PFSK-1 (cell line): ENCODE results near the gene PTPRN2.

ENCODE experiments used
- FOXP2 ChIP-seq: optimal IDR thresholded peaks from 2 replicates; pipeline ENCODE3; 2011; ENCODE audit warnings: borderline replicate concordance, control low read depth, inconsistent platforms; ENCODE audit not compliant: insufficient read depth; ENCODE audit errors: extremely low read length, extremely low read depth
- POLR2AphosphoS5 ChIP-seq: IDR thresholded peaks from 2 replicates; pipeline ENCODE4 v1.6.1; 2012; ENCODE audit warnings: low read depth, mild to moderate bottlenecking, control low read depth, low read length, moderate library complexity
- REST ChIP-seq, 2 experiments: IDR thresholded peaks; 2 replicates each; pipeline versions ENCODE4 v1.6.1 to v1.8.0; 2011 to 2012; ENCODE audit warnings: low read depth in 2 of 2, low read length in 2 of 2, control low read depth in 1 of 2, inconsistent platforms in 1 of 2, mild to moderate bottlenecking in 1 of 2, moderate library complexity in 1 of 2; ENCODE audit not compliant: insufficient read depth in 1 of 2
- SIN3A ChIP-seq: IDR thresholded peaks from 2 replicates; pipeline ENCODE4 v1.6.1; 2012; ENCODE audit warnings: mild to moderate bottlenecking, low read length, moderate library complexity, borderline replicate concordance; ENCODE audit not compliant: insufficient read depth
- TAF1 ChIP-seq: IDR thresholded peaks from 2 replicates; pipeline ENCODE4 v1.6.1; 2012; ENCODE audit warnings: low read length, control low read depth, borderline replicate concordance; ENCODE audit not compliant: insufficient read depth

Gene PTPRN2

GRCh38 chr7:157770716-157771320 is 816.8 kb downstream of the PTPRN2 start:
- no peak for TF ChIP-seq FOXP2
- no peak for TF ChIP-seq REST (IDR thresholded peaks at IDR 0.05; ENCODE audit: insufficient read depth in 1 of 2, low read depth in 2 of 2, low read length in 2 of 2)
- TF ChIP-seq TAF1, result no peak
- TF ChIP-seq SIN3A, result no peak
- no peak for TF ChIP-seq POLR2AphosphoS5

- no peak for TF ChIP-seq POLR2AphosphoS5
- no peak for TF ChIP-seq TAF1
- TF ChIP-seq FOXP2, result no peak
- no peak for TF ChIP-seq SIN3A
- no peak for TF ChIP-seq REST (IDR thresholded peaks at IDR 0.05; ENCODE audit: insufficient read depth in 1 of 2, low read depth in 2 of 2, low read length in 2 of 2)
Observed at GRCh38 chr7:157769526-157770215, 818.0 kb downstream of the PTPRN2 start.

GRCh38 chr7:157769086-157769485 is 818.5 kb downstream of the PTPRN2 start:
- no peak for TF ChIP-seq FOXP2
- TF ChIP-seq TAF1, result no peak
- no peak for TF ChIP-seq POLR2AphosphoS5
- TF ChIP-seq SIN3A, result no peak
- no peak for TF ChIP-seq REST (IDR thresholded peaks at IDR 0.05; ENCODE audit: insufficient read depth in 1 of 2, low read depth in 2 of 2, low read length in 2 of 2)

- TF ChIP-seq TAF1, result no peak
- TF ChIP-seq REST (IDR thresholded peaks at IDR 0.05; ENCODE audit: insufficient read depth in 1 of 2, low read depth in 2 of 2, low read length in 2 of 2), result no peak
- TF ChIP-seq SIN3A, result no peak
- TF ChIP-seq FOXP2, result no peak
- TF ChIP-seq POLR2AphosphoS5, result no peak
Observed at GRCh38 chr7:157768198-157768597, 819.4 kb downstream of the PTPRN2 start.
